GM18870 (cell line): ENCODE data around the gene PRDM11.

Experiments
- ATAC-seq: cut with Tn5 transposase; IDR thresholded peaks from one replicate; pipeline ENCODE4 v1.9.1; 2021; ENCODE audit warnings: moderate library complexity; ENCODE audit not compliant: unreplicated experiment

The PRDM11 gene

DNA sequence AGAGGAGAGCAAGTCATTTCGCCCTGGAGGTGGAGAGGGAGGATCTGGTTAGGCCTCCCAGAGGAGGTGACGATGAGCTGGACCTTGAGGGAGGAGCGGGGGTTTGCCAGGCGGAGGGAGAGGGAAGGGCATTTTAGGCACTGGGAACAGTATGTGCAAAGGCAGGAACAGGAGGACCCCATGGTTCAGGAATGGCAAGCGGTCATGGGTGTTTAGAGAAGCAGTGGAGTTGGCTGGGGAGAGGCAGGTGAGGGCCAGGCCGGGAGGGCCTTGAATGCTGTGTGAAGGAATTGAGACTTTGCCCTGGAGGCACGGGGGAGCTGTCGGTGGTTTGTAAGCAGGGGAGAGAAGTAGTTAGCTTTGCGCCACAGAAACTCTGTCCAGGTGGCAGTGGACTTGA, 10.3 kb downstream of the PRDM11 start:
- no peak for ATAC-seq

DNA sequence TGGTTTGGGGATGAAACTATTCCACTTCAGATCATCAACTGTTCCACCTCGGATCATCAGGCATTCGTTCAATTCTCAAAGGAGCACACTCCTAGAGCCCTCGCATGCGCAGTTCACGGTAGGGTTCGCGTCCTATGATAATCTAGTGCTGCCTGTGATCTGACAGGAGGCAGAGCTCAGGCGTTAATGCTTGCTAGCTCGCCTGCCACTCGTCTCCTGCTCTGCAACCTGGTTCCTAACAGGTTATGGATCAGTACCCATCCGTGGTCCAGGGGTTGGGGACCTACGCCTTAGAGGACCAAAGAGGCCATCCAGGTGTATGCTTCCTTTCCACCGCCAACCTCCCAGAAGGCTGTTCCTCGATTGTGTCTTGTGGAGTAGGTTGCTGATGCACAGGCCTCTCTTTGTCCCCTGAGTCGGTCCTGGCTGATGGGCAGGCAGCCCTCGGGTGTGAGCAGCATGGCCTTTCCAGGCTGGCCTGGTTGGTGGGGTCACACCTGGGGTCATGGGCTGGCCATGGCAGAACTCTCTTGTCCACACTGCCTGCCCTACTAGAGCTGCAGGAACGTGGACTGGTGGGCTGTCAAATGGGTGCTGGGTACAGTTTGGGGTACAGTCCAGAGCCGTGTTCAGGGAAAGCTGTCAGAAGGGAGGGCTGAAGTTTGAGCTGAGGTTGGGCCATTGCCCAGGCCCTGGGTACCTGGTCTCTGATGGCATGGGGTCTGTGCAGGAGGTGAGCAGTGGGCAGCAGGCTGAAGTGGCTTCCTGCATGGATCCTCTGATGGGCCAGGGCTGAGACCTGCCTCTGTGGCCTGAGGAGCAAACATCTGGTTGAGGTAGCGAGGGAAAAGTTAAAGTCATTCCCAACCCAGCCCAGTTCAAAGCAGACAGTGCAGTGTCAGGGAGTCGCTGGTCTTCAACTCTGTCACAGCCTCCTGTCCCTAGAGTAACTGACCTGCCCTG, 11.1 kb downstream of the PRDM11 start:
- ATAC-seq, result no peak

DNA sequence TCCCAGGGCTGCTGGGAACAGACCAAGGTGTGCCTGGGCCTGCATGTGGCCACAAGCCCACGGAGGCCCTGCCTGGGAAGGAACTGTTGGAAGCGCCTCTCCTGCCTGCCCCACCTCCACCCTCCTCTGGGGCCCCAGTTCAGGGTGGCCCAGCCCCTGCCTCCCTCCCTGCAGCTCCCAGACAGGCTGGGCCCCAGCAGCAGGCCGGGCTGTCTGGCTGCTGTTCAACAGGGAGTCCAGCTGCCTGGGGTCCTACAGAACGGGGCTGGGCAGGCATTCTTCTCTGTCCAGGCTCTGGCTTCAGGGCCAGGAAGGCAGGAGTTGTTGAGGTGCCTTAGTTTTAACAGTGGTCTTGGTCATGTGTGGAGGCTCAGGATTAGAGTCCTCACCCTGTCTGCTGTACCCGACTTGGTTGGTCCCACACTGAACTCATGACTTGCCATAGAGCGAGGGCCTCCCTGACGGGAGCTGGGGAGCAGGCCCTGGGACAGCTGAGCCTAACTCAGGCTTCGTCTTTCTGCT, 11.8 kb downstream of the PRDM11 start:
- ATAC-seq, result no peak

DNA sequence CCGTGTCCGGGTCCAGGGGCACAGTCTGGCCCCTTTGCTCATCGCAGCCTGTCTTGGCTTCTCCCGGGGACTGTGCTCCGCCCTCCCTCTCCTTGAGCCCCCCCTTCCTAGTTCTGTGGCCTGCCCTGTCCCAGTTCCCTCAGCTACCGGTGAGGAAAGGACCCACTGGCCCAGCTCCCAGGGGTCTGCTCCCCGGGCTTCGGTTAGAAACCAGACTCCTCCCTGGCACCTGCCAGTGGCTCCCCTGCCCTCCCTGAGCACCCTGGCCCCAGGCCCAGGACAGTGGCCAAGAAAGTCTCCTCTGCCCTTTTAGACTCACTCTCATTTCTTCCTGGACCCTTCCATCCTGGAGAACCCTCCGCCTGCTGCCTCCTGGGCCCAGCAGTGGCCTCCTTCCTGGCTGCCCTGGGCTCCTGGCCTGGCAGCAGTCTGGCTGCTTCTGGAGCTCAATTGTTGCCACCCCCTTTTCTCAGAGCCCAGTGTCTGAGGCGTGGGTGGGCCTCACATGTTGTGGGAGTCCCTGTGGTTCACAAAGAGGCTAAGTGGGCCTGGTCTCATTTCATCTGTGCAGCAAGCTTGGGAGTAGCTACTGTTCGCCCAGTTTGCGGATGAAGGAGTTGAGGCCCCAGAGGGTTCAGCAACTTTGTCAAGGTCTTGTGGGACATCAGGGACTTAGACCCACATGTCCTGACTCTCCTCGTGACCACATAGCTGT, 12.6 kb downstream of the PRDM11 start:
- no peak for ATAC-seq

DNA sequence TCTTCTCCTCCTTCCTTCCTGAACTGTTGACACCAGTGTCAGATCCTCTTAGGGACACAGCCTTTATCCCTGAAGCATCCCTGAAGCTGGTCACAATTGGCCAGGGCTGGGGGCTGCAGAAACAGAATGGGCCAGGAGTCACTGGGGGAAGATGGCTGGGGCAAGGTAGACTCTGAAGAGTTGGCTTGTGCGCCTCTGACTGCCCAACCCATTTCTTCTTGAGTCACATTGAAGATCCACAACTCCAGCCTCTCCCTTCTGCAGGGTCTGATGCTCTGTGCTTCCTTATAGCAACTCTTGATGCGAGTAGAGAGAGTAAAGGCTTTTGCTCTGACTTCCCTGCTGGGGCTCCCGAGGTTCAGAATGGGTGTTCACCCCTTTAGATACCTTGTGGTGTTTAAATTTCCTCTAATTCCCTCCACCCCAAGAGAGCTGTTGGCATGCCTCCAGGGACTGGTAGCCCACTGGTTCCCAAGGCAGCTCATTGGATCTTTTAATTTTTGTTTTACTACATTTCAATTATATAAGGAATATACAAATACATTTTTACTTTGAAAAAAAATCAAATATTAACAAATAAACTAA, 13.4 kb downstream of the PRDM11 start:
- ATAC-seq, result no peak

DNA sequence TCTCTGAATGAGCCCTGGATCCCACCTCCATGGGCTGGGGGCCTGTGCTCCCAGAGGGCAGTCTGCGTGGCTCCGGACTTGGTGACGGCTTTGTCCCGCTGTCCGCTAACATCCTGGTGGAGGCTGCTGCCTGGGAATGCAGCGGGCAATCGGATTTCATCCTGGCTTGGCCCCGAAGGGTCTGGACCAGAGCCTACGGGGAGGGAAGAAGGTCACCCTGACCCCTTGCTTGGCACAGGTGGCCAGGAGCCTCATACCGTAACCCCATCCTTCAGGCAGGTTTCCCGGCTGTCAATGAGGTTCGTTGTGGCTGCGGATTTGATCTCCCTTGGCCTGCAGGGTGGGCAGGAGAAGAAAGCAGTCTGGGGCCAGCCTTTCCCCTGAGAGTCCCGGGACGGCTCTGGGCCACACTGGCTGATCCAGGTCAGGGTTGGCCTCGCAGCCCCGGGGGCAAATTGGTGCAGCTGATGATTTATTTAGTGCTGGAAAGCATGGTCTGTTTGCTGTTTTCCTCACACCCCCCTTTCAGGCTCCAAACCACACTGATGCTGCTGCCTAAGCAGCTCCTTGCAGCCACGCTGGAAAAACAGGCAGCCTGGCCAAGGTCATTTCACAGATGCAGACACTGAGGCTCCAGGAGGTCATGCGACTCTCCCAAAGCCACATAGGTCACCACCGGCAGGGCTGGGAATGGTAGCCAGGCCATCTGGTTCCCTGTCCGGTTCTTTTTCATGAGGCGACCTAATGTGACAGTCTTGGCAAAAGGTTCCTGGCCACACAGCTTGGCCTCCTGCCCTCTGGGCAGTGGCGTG, 15.0 kb downstream of the PRDM11 start:
- ATAC-seq, result no peak

DNA sequence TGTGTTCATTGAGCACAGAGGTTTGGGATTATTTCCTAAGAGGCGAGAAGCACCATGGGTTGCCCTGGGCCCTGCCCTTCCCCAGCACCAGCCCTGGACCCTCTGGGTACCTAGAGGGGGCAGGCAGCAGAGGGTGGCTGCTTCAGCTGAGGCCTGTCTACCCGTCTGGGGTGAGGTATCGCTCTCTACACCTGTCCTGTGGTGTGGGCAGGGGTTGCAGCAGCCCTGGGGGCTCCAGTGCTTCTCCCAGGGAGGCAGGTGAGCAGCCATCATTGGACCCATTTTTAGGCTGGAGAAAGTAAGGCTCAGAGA, 15.6 kb downstream of the PRDM11 start:
- no peak for ATAC-seq

DNA sequence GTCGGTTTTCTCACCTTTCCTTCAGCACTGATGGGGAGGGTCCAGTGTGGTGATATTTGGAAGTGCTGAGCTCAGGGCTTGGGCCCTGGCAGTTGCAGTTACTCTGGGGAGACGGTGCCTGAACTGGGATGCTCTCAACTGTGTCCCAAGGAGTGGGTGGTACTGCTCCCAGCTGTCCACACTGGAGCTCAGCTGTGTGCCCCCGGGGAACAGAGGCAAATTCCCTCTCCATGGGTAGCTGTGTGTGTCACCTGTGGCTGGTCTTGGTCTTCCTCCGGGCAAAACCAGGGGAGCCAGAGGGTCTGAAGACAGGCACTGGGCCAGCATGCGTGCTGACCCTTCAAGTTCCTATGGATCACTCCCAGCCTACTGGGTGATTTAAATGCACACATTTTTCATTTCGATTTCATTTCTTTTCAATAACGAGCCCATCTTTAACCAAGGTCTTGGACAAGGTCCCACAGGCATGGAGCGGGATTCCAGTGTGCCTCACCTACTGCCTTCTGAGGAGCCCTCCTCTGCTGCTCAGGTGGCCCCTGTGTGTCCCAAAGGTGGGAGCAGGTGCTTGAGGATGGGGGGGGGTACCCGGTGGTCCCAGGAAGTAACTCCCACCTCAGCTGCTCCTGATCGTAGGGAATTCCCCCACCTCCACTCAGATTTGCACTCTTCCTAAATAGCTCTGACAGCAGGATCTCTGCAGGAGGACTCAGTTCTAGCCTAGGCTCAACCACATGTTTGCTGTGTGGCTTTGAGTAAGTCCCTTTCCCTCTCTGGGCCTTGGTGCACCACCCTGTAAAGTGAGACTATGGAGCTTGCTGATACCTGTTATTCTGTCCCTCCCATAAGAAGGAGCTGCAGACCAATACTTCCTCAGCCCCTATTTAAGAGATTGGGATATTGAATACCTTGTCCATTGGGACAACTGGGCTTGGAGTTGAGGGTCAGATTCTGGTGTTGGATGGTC, 16.8 kb downstream of the PRDM11 start:
- no peak for ATAC-seq

DNA sequence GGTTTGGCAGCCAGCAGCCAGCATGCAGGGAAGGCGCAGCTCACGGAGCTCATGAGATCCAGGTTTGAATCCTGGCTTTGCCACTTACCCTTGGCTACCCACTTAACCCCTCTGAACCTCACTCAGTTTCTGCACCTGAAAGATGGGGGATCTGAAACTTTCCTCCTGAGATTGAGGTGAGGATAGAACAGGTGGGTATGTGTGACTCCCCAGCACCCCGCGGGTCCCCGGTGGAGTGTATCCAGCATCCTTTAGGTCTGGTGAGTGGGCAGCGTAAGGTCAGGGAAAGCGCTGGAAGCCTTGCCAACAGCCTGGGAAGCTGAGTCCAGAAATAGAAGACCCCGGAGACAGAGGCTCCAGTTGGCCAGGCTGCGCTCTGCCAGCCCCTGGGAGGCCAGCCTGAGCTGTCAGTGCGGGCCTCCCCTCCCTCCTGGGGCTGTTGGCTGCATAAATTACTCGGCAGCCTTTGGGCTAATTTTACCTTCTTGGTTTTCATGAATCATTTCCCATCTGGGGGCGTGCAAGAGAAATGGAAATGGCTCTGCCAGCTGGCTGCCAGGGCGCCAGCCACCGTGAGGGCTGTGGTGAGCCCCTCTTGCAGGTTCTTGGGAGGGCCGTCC, 17.6 kb downstream of the PRDM11 start:
- no peak for ATAC-seq

DNA sequence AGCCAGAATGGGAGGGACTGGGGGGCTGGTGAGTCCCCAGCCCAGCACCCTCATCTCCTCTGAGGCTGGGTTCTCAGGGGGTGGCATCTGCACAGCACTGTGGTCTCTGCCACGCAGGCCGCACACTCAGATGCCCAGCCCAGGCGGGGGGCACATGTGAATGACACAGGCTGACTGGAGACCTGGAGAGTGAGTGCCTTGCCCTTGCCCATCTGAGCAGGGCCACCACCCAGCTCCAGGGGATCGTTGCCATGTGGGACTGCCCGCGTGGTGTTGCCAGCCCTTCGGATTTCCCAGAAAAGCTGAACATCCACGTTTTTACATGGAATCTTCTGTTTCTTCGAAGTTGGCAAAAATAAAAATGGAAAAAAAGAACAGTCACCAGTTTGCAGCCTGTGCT, 18.9 kb downstream of the PRDM11 start:
- ATAC-seq, result no peak

DNA sequence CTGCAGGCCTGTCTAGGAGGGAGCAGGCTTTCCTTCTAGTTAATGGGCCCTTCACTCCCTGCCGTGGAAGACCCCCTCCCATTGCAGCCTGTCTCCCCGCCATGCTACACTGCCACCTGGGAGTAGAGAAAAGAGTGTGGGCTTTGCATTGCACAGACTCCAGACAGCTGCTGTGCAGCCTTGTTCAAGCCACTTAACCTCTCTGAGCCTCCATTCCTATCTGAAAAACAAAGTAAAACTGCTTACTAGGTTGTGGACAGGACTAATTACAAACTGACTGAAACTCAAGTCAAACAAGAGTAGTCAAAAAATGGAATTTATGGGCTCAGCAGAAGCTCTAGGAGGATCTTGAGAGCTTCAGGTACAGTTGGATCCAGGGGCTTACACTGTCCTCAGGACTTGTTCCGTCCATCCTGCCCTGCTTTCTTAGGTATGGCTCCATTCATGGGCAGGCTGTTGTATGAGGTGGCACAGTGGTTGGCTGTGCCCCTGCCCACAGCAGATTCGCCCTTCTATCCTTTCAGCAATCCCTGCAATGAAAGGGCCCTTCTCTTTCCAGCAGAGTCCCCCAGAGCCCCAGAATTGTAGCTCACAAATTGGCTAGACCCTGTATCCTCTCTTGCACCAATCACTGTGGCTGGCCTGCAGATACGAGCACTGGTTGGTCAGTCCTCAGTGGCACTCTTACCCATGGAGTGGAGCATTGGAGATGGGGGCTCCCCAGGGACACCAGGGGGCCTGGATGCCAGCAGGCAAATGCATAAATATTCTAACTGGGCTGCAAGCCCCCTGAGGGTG, 19.6 kb downstream of the PRDM11 start:
- no peak for ATAC-seq

DNA sequence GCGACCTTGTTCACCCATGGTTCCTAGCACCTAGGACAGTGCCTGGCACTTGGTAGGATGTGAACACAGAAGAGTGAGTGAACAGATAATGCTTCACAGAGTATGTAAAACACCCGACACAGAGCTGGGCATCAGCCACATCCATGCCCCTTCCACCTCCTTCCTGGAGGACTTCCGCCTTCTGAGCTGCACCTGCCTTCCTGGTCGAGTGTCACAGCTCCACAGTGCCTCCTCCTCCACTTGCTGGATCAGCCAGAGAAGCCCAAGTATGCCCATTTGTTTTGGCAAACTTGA, 20.1 kb downstream of the PRDM11 start:
- no peak for ATAC-seq

DNA sequence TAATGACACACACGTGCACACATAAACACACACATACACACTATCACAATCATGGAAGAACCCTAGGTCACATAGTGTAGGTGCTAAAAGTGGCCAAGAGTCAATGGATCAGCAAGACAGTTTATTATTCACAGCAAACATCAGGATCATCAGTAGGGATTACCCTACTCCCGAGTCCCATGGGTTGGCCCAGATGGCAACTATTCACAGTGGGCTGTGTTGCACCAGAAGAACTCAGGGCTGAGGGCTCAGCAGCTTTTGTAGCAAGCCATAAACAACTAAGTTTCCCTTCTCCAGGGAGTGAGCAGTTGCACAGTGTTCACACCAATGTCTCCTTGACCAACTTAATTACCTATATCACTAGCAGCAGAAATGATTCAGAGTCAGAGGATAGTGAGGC, 20.8 kb downstream of the PRDM11 start:
- ATAC-seq, result no peak

DNA sequence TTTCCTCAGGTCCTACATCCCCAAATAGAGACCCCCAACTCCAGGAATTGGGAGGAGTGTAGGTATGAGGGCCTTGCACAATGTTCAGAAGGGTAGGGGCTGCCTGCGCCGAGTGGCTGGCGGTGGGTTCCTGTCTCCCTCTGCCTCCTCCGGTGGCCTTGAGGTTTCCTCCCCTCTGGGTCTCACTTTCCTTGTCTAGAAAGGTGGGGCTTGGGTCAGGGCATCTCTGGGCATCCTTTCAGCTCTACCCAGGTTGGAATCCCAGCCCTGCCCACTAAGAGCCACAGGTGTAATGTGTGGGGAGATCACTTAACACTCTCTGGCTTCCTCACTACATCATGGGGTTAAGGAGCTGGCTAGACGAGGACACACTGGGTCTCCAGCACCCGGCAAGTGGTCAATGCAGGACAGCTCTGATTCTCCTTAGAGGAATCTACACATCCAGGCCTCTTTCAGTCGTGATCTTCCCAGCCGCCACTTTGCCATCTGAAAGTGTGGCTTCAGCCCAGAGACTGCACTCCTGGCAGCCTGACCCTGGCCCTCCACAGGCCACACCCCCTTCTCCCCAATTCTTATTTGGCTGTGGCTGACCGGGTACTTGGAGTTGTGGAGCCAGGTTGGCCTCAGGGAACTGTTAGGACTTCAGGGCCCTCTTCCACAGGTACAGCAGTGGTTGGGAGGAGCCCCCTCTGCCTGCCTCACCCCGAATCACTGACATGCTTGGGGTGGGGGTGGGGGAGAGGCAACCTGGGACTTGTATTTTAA, 22.1 kb downstream of the PRDM11 start:
- ATAC-seq, result no peak

DNA sequence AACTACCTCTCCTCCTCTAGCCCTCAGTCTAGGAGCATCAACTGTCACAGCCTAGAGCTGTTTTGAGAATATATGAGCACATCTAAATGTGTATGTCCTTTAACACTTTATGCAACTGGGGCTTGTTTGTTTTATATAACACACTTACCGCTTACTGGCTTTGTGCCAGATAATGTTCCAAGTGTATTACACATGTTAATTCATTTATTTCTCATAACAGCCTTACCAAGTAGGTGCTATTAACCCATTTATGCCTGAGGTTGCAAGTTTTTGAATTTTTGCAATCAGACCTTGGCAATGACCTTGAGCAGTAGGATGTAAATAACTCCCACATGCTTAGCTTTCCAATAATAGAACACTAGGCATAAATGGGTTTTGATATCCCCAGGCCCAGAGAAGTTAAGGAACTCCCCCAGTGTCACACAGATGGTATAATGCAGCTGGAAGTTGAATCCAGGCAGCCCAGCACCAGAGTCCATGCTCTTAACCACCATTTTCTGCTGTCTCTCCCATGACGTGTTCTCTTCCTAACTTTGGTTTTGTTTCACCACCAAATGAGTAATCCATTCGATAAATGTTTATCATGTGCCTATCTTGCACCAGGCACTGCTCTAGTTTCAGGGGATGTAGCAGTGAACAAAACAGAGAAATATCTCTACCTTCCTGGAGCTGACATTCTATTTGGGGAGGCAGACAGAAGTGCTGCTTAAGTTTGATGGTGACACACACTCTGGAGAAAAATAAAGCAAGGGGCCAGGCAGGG, 23.1 kb downstream of the PRDM11 start:
- no peak for ATAC-seq

DNA sequence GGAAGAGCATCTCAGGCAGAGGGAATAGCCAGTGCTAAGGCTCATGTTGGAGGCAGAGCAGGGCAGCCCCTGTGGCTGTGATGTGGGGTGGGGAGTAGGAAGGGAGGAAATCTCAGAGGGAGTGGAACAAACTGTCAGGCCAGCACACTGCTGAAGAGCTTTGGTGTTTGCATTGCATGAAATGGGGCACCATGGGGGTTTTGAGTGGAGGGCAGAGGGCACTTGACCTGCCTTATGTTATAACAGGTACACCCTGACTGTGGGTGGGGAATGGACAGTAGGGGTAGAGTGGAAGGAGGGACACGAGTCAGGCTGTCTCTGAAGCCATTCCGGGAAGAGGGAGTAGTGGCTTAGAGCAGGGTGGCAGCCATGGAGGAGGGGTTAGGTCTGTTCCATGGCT, 24.0 kb downstream of the PRDM11 start:
- no peak for ATAC-seq

DNA sequence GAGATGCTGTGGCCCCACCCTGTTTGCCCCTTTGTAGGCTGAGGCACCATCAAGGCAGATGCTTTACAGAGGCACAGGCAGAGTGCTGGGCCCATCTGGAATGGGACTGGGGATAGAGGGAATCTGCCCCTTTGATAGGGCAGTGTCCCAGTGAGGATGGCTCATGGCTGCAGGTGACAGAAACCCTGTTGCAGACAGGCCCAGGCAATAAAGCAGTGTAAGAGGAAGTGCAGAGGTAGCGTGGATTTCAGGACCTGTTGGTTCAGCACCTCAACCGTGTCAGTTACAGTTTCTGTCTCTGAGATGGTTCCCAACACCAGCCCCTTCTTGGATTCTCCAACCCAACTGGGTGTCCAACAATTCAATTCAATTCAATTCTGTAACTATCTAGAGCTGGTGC, 25.1 kb downstream of the PRDM11 start:
- ATAC-seq, result no peak
